ENCODE measurements around the gene C1orf226.

C1orf226 gene

DNA sequence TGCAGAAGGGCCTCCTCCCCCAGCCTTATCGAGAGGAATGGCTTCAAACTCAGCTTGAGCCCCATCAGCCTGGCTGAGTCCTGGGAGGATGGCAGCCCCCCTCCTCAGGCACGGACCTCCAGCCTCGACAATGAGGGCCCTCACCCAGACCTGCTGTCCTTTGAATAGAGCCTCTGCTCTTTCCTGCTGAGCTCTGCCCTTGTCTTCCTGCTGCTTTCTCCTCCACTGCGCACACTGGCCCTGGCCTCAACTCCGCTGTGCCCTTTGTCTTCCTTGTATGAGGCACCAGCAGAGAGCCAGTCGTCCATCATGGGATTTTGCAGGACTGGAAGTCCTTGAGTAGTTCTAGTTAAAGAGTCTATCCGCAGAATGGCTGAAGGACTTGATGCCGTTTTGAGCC, 2.0 kb downstream of the C1orf226 start:
- Histone ChIP-seq H2BK15ac (replicated peaks; ENCODE audit: low read depth) (no peak overlapping the region), H3K4ac (ENCODE audit: low read depth, low read length) (no peak overlapping the region), H4K8ac (ENCODE audit: low read depth, low read length) (no peak overlapping the region), H4K5ac (ENCODE audit: low read length) (no peak overlapping the region), H3K23ac (ENCODE audit: low read length) (no peak overlapping the region), H3K9ac (ENCODE audit: low read length) (no peak overlapping the region), H3K79me2 (ENCODE audit: control insufficient read depth, insufficient read depth, low read length) (no peaks in the 10 kb centered on the region), H3K4me1 (ENCODE audit: control insufficient read depth, low read depth, low read length) (no peaks in the 10 kb centered on the region), H3K27ac (ENCODE audit: low read depth, low read length) (no peak overlapping the region), H3K18ac (ENCODE audit: low read length) (no peak overlapping the region), H2BK5ac (ENCODE audit: low read length) (no peak overlapping the region), H3K4me2 (ENCODE audit: low read length) (no peak overlapping the region), H3K27me3 (ENCODE audit: insufficient read depth, low read length, poor library complexity) (no peaks in the 10 kb centered on the region), H3K56ac (ENCODE audit: low read length) (no peak overlapping the region), H3K36me3 (ENCODE audit: control insufficient read depth, insufficient read depth, low read length) (no peaks in the 10 kb centered on the region), H2BK120ac (ENCODE audit: low read depth, low read length) (no peak overlapping the region), H3K4me3 (ENCODE audit: low read length) (no peak overlapping the region), H3K79me1 (ENCODE audit: low read length) (no peaks in the 10 kb centered on the region), H2AK5ac (ENCODE audit: low read length) (no peak overlapping the region)
- WGBS (ENCODE audit: extremely low coverage, insufficient coverage, low lambda C conversion rate), result no CpG with 5 or more reads among the region's 8 CpGs
- DNase-seq, result no peak

DNA sequence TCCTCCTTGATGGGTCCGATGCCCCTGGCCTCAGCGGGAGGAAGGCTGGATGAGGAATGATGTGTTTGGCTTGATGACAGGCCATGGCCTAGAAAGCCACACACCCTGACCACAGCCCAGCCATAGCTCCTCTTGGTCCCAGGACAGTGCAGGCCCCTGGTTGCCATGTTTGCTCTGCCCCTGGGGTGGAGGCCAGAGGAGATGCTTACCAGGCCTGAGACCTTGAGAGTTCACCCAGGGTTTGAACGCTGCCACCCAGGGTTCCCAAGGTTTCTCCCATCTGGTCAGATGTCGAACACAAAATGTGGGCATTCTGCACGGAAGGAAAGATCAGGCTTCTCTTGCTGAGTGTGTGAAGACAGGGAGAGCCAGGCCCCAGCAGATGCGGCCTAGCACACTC, 2.6 kb downstream of the C1orf226 start:
- Histone ChIP-seq H3K4me3 (ENCODE audit: low read length) (no peak overlapping the region), H3K4ac (ENCODE audit: low read depth, low read length) (no peak overlapping the region), H3K4me2 (ENCODE audit: low read length) (no peak overlapping the region), H2BK5ac (ENCODE audit: low read length) (no peak overlapping the region), H3K27ac (ENCODE audit: low read depth, low read length) (no peak overlapping the region), H3K36me3 (ENCODE audit: control insufficient read depth, insufficient read depth, low read length) (no peaks in the 10 kb centered on the region), H3K56ac (ENCODE audit: low read length) (no peak overlapping the region), H2AK5ac (ENCODE audit: low read length) (no peak overlapping the region), H2BK15ac (replicated peaks; ENCODE audit: low read depth) (no peak overlapping the region), H4K5ac (ENCODE audit: low read length) (no peak overlapping the region), H3K18ac (ENCODE audit: low read length) (no peak overlapping the region), H3K23ac (ENCODE audit: low read length) (no peak overlapping the region), H2BK120ac (ENCODE audit: low read depth, low read length) (no peak overlapping the region), H3K4me1 (ENCODE audit: control insufficient read depth, low read depth, low read length) (no peaks in the 10 kb centered on the region), H4K8ac (ENCODE audit: low read depth, low read length) (no peak overlapping the region), H3K79me2 (ENCODE audit: control insufficient read depth, insufficient read depth, low read length) (no peaks in the 10 kb centered on the region), H3K79me1 (ENCODE audit: low read length) (no peaks in the 10 kb centered on the region), H3K9ac (ENCODE audit: low read length) (no peak overlapping the region), H3K27me3 (ENCODE audit: insufficient read depth, low read length, poor library complexity) (no peaks in the 10 kb centered on the region)
- no peak for DNase-seq
- WGBS (ENCODE audit: extremely low coverage, insufficient coverage, low lambda C conversion rate), result no CpG with 5 or more reads among the region's 6 CpGs

DNA sequence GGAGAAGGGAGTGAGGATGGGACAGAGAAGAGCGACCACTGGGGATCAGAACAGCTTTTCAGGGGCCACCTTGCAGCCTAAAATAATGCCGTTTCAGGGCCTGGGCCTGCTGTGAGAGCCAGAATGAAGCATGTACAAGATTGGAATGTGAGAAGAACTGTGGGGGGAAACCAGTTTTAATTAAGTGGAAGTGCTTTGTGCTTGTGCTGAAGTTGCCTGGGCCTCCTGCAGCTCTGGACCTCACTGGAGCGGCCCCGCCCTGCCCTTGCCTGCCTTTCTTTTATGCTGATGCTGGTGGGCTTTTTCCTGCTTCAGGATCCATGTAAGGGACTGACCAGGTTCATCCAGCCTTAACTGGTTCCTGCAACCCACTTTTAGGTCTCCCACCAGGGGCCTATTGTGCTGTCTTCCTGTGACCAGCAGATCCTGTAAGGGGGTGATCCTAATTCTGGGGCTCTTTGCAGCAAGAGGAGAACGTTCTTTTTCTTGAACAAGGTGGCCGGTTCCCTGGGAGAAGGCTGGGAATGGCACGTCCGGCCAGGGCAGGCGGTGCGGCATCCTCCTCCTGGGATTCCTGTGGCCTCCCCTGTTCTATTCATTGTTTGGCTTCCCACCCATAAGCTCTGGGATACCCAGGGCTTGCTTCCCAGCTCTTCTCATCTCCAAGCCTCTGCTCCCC, 3.2 kb downstream of the C1orf226 start:
- WGBS (ENCODE audit: extremely low coverage, insufficient coverage, low lambda C conversion rate), result no CpG with 5 or more reads among the region's 10 CpGs
- no peak overlapping the region for H3K27ac ChIP-seq (ENCODE audit: low read depth, low read length)

DNA sequence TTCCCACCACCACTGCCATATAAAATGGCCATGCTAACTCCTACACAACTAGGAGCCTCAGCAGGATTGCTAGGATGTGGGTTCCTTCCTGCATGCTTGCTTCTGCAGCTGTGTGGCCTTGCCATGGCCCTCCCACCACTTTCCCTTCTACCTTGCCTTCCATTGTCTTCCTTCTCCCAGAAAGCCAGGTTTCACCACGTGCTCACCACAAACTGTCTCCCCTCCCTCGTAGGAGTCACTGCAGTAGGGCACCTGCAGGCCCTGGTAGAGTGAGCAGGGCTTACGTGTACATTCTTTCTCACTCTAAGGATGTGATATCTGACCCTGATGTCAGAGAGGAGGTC, 3.7 kb downstream of the C1orf226 start:
- H3K36me3 ChIP-seq (ENCODE audit: control insufficient read depth, insufficient read depth, low read length), result no peaks in the 10 kb centered on the region
- no peak overlapping the region for H4K5ac ChIP-seq (ENCODE audit: low read length)
- no peaks in the 10 kb centered on the region for H3K4me1 ChIP-seq (ENCODE audit: control insufficient read depth, low read depth, low read length)
- H3K27ac ChIP-seq (ENCODE audit: low read depth, low read length), result no peak overlapping the region
- H2BK120ac ChIP-seq (ENCODE audit: low read depth, low read length), result no peak overlapping the region
- no peak for DNase-seq
- no peak overlapping the region for H3K18ac ChIP-seq (ENCODE audit: low read length)
- no peak overlapping the region for H2AK5ac ChIP-seq (ENCODE audit: low read length)
- no CpG with 5 or more reads among the region's 3 CpGs for WGBS (ENCODE audit: extremely low coverage, insufficient coverage, low lambda C conversion rate)
- H2BK5ac ChIP-seq (ENCODE audit: low read length), result no peak overlapping the region
- no peaks in the 10 kb centered on the region for H3K79me2 ChIP-seq (ENCODE audit: control insufficient read depth, insufficient read depth, low read length)
- H3K4me3 ChIP-seq (ENCODE audit: low read length), result no peak overlapping the region
- no peak overlapping the region for H3K23ac ChIP-seq (ENCODE audit: low read length)
- no peak overlapping the region for H3K4me2 ChIP-seq (ENCODE audit: low read length)
- no peak overlapping the region for H3K9ac ChIP-seq (ENCODE audit: low read length)
- no peaks in the 10 kb centered on the region for H3K79me1 ChIP-seq (ENCODE audit: low read length)
- no peak overlapping the region for H4K8ac ChIP-seq (ENCODE audit: low read depth, low read length)
- H3K56ac ChIP-seq (ENCODE audit: low read length), result no peak overlapping the region
- H3K27me3 ChIP-seq (ENCODE audit: insufficient read depth, low read length, poor library complexity), result no peaks in the 10 kb centered on the region
- no peak overlapping the region for H3K4ac ChIP-seq (ENCODE audit: low read depth, low read length)
- H2BK15ac ChIP-seq (replicated peaks; ENCODE audit: low read depth), result no peak overlapping the region

More for the DNA sequence above, 3.2 kb downstream of the C1orf226 start:
- H3K23ac ChIP-seq (ENCODE audit: low read length), result no peak overlapping the region
- H3K27me3 ChIP-seq (ENCODE audit: insufficient read depth, low read length, poor library complexity), result no peaks in the 10 kb centered on the region
- no peak overlapping the region for H2BK5ac ChIP-seq (ENCODE audit: low read length)
- no peak overlapping the region for H2BK120ac ChIP-seq (ENCODE audit: low read depth, low read length)
- no peak for DNase-seq
- H2AK5ac ChIP-seq (ENCODE audit: low read length), result no peak overlapping the region
- H4K8ac ChIP-seq (ENCODE audit: low read depth, low read length), result no peak overlapping the region
- no peaks in the 10 kb centered on the region for H3K4me1 ChIP-seq (ENCODE audit: control insufficient read depth, low read depth, low read length)
- H3K4me2 ChIP-seq (ENCODE audit: low read length), result no peak overlapping the region
- no peak overlapping the region for H3K4me3 ChIP-seq (ENCODE audit: low read length)
- H2BK15ac ChIP-seq (replicated peaks; ENCODE audit: low read depth), result no peak overlapping the region
- H3K9ac ChIP-seq (ENCODE audit: low read length), result no peak overlapping the region
- no peaks in the 10 kb centered on the region for H3K79me1 ChIP-seq (ENCODE audit: low read length)
- no peak overlapping the region for H3K18ac ChIP-seq (ENCODE audit: low read length)
- no peak overlapping the region for H3K4ac ChIP-seq (ENCODE audit: low read depth, low read length)
- H4K5ac ChIP-seq (ENCODE audit: low read length), result no peak overlapping the region
- H3K79me2 ChIP-seq (ENCODE audit: control insufficient read depth, insufficient read depth, low read length), result no peaks in the 10 kb centered on the region
- no peaks in the 10 kb centered on the region for H3K36me3 ChIP-seq (ENCODE audit: control insufficient read depth, insufficient read depth, low read length)
- no peak overlapping the region for H3K56ac ChIP-seq (ENCODE audit: low read length)

DNA sequence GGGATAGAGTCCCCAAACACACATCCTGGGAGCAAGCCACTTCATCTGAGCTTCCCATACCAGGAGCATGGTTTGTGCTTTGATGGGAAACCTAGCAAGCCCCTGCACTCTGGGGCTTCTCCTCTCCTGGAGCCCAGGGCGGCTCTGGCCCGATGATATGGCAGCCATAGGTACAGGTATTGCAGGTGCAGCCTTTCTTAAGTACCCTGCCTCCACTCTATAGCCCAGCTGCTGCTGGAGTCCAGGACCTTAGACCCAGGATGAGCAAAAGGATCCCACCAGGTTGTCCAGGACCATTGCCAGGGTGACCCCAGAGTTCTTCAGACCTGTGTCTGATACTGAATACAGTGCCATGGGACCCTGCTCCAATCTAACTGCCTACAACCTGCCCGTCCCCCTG, 4.2 kb downstream of the C1orf226 start:
- Histone ChIP-seq H3K9ac (ENCODE audit: low read length) (no peak overlapping the region), H2AK5ac (ENCODE audit: low read length) (no peak overlapping the region), H3K4me3 (ENCODE audit: low read length) (no peak overlapping the region), H3K4me1 (ENCODE audit: control insufficient read depth, low read depth, low read length) (no peaks in the 10 kb centered on the region), H3K56ac (ENCODE audit: low read length) (no peak overlapping the region), H3K79me1 (ENCODE audit: low read length) (no peaks in the 10 kb centered on the region), H3K36me3 (ENCODE audit: control insufficient read depth, insufficient read depth, low read length) (no peaks in the 10 kb centered on the region), H3K23ac (ENCODE audit: low read length) (no peak overlapping the region), H2BK15ac (replicated peaks; ENCODE audit: low read depth) (no peak overlapping the region), H3K79me2 (ENCODE audit: control insufficient read depth, insufficient read depth, low read length) (no peaks in the 10 kb centered on the region), H3K4ac (ENCODE audit: low read depth, low read length) (no peak overlapping the region), H3K27ac (ENCODE audit: low read depth, low read length) (no peak overlapping the region), H2BK120ac (ENCODE audit: low read depth, low read length) (no peak overlapping the region), H4K5ac (ENCODE audit: low read length) (no peak overlapping the region), H3K18ac (ENCODE audit: low read length) (no peak overlapping the region), H4K8ac (ENCODE audit: low read depth, low read length) (no peak overlapping the region), H2BK5ac (ENCODE audit: low read length) (no peak overlapping the region), H3K4me2 (ENCODE audit: low read length) (no peak overlapping the region), H3K27me3 (ENCODE audit: insufficient read depth, low read length, poor library complexity) (no peaks in the 10 kb centered on the region)
- WGBS (ENCODE audit: extremely low coverage, insufficient coverage, low lambda C conversion rate), result no CpG with 5 or more reads among the region's 3 CpGs
- DNase-seq, result no peak

Measured in mesendoderm (in vitro differentiated cells).